ENCODE data around the gene LIN28B.

GRCh38 chr6:104956731-104957294 is at the start of gene LIN28B:
- TF ChIP-seq CTCF (conservative IDR thresholded peaks at IDR 0.05 in 1 of 2, IDR thresholded peaks at IDR 0.05 in 1 of 2; ENCODE audit: low read depth in 1 of 2, low read length in 2 of 2) (no peak), EZH2 (IDR thresholded peaks at IDR 0.05; ENCODE audit: low read length, missing control alignments) (no peak)
